ENCODE results near the gene PUSL1. TPM values are rescaled to one million over a fixed set of nuclear protein-coding genes. Genes with fewer than 3 reads are reported as not detected.

The PUSL1 gene
- total and polyA plus RNA-seq, 2 donors (not counting 1 experiment from before 2014, with no cell fraction given): 15.7 to 25.8 TPM

DNA sequence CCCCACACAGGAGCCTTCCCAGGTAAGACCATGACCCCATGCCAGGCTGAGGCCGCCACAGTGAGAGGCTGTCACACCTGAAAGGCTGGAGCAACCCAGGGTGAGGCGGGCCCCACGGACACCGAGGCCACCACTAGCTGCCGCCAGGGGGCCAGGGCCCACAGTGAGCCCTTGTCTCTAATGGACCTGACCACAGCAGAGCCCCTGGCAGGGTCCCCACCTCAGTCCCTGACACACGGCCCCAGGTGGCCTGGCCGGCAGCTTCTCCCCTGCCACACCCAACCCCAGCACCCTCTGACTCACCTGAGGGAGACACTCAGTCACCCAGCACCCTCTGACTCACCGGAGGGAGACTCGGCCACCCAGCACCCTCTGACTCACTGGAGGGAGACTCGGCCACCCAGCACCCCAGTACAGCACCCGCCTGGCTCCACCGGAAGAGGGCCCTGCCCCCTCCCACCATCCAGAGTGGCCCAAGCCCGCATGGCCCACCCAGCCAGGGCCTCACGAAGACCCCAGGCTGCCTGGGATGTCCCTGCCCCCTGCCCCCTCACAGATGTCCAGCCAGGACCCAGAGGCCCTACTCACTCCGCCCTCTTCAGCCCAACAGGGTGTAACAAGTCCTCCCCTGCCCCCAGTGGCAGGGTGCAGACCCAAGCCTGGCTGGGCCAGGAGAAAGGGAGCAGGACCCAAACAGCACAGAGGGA is 36.4 kb downstream of the PUSL1 start:
- ChIA-PET POLR2A (no interaction called here), CTCF (interaction anchor here (0.6 kb wide), 1 partner anchor 337 kb away, joined by 4 read pairs; no protein-coding TSS in a partner anchor)
- no peaks in the 10 kb centered on the region for H3K27me3 ChIP-seq (replicated peaks in 1 of 4; ENCODE audit: control extremely low read depth in 1 of 4, control insufficient read depth in 3 of 4, insufficient read depth in 4 of 4, low read length in 3 of 4)
- peaks cover 34% of the 10 kb centered on the region for H3K79me2 ChIP-seq (ENCODE audit: control insufficient read depth, insufficient read depth, low read length)
- no peak overlapping the region for H3K4me3 ChIP-seq (ENCODE audit: control extremely low read depth in 1 of 5, extremely low read depth in 1 of 5, insufficient read depth in 1 of 5, low read depth in 2 of 5, low read length in 4 of 5)
- peaks cover 41% of the 10 kb centered on the region for H4K20me1 ChIP-seq (ENCODE audit: control insufficient read depth, insufficient read depth, low read length, poor library complexity, severe bottlenecking)
- no peak overlapping the region for H3K27ac ChIP-seq (ENCODE audit: low read length in 2 of 2)
- WGBS (ENCODE audit: insufficient coverage): 83% methylated on average over 14 of the region's 15 CpGs
- no peaks in the 10 kb centered on the region for H3K27me3 Mint-ChIP-seq
- no peak overlapping the region for H3K27ac Mint-ChIP-seq
- DNase-seq: no peak
- intact Hi-C loops (cut with micrococcal nuclease): no loop called here
- peaks cover 6 to 13% of the 10 kb centered on the region in 2 donors for H3K4me1 ChIP-seq (ENCODE audit: control insufficient read depth in 2 of 2, insufficient read depth in 2 of 2, low read length in 2 of 2)
- peaks cover 15% of the 10 kb centered on the region for H3K4me1 Mint-ChIP-seq
- no peak for ATAC-seq (ENCODE audit: low read depth)
- no peak for TF ChIP-seq EZH2 (IDR thresholded peaks at IDR 0.05; ENCODE audit: borderline replicate concordance, insufficient read depth, low read depth, low read length, poor library complexity, severe bottlenecking)
- TF ChIP-seq, protein P1, sequence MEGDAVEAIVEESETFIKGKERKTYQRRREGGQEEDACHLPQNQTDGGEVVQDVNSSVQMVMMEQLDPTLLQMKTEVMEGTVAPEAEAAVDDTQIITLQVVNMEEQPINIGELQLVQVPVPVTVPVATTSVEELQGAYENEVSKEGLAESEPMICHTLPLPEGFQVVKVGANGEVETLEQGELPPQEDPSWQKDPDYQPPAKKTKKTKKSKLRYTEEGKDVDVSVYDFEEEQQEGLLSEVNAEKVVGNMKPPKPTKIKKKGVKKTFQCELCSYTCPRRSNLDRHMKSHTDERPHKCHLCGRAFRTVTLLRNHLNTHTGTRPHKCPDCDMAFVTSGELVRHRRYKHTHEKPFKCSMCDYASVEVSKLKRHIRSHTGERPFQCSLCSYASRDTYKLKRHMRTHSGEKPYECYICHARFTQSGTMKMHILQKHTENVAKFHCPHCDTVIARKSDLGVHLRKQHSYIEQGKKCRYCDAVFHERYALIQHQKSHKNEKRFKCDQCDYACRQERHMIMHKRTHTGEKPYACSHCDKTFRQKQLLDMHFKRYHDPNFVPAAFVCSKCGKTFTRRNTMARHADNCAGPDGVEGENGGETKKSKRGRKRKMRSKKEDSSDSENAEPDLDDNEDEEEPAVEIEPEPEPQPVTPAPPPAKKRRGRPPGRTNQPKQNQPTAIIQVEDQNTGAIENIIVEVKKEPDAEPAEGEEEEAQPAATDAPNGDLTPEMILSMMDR (IDR thresholded peaks at IDR 0.05): no peak
- H2AFZ ChIP-seq (ENCODE audit: insufficient read depth, low read depth, low read length, poor library complexity, severe bottlenecking): no peak overlapping the region
- H3K9ac ChIP-seq (ENCODE audit: low read length): no peak overlapping the region
- peaks cover 0 to 7% (median 0%) of the 10 kb centered on the region in 3 donors for H3K9me3 ChIP-seq (ENCODE audit: control extremely low read depth in 1 of 3, control insufficient read depth in 2 of 3, insufficient read depth in 1 of 3, low read length in 2 of 3)
- no peak overlapping the region for H3K4me2 ChIP-seq (replicated peaks; ENCODE audit: low read depth, low read length, poor library complexity, severe bottlenecking)
- H3K4me3 Mint-ChIP-seq: no peak overlapping the region
- peaks cover 0 to 4% of the 10 kb centered on the region in 2 experiments for H3K36me3 ChIP-seq (replicated peaks in 1 of 2; ENCODE audit: control extremely low read depth in 1 of 2, control insufficient read depth in 1 of 2, extremely low read depth in 1 of 2, insufficient read depth in 2 of 2, low read length in 1 of 2)
- H3K9me3 Mint-ChIP-seq (ENCODE audit: insufficient read depth): no peaks in the 10 kb centered on the region

- ChIA-PET POLR2A (no interaction called here), CTCF (no interaction called here)
- H3K4me3 ChIP-seq (ENCODE audit: control extremely low read depth in 1 of 5, extremely low read depth in 1 of 5, insufficient read depth in 1 of 5, low read depth in 2 of 5, low read length in 4 of 5): no peak overlapping the region
- H2AFZ ChIP-seq (ENCODE audit: insufficient read depth, low read depth, low read length, poor library complexity, severe bottlenecking): no peak overlapping the region
- no peak overlapping the region for H3K9ac ChIP-seq (ENCODE audit: low read length)
- H3K36me3 ChIP-seq (replicated peaks in 1 of 2; ENCODE audit: control extremely low read depth in 1 of 2, control insufficient read depth in 1 of 2, extremely low read depth in 1 of 2, insufficient read depth in 2 of 2, low read length in 1 of 2): peaks cover 0 to under 1% of the 10 kb centered on the region in 2 experiments
- no peak overlapping the region for H3K27ac ChIP-seq (ENCODE audit: low read length in 2 of 2)
- no peak for ATAC-seq (ENCODE audit: low read depth)
- DNase-seq: no peak
- Mint-ChIP-seq H3K9me3 (ENCODE audit: insufficient read depth) (no peaks in the 10 kb centered on the region), H3K4me1 (peaks cover 15% of the 10 kb centered on the region), H3K27me3 (no peaks in the 10 kb centered on the region), H3K4me3 (no peak overlapping the region), H3K27ac (no peak overlapping the region)
- H4K20me1 ChIP-seq (ENCODE audit: control insufficient read depth, insufficient read depth, low read length, poor library complexity, severe bottlenecking): peaks cover 41% of the 10 kb centered on the region
- H3K9me3 ChIP-seq (ENCODE audit: control extremely low read depth in 1 of 3, control insufficient read depth in 2 of 3, insufficient read depth in 1 of 3, low read length in 2 of 3): peaks cover 0 to 7% (median 0%) of the 10 kb centered on the region in 3 donors
- peaks cover 6 to 13% of the 10 kb centered on the region in 2 donors for H3K4me1 ChIP-seq (ENCODE audit: control insufficient read depth in 2 of 2, insufficient read depth in 2 of 2, low read length in 2 of 2)
- TF ChIP-seq, protein P1 (IDR thresholded peaks at IDR 0.05): no peak
- TF ChIP-seq EZH2 (IDR thresholded peaks at IDR 0.05; ENCODE audit: borderline replicate concordance, insufficient read depth, low read depth, low read length, poor library complexity, severe bottlenecking): no peak
- H3K4me2 ChIP-seq (replicated peaks; ENCODE audit: low read depth, low read length, poor library complexity, severe bottlenecking): no peak overlapping the region
- peaks cover 34% of the 10 kb centered on the region for H3K79me2 ChIP-seq (ENCODE audit: control insufficient read depth, insufficient read depth, low read length)
- intact Hi-C loops (cut with micrococcal nuclease): no loop called here
- WGBS (ENCODE audit: insufficient coverage): 95% methylated on average over 16 of the region's 16 CpGs
- no peaks in the 10 kb centered on the region for H3K27me3 ChIP-seq (replicated peaks in 1 of 4; ENCODE audit: control extremely low read depth in 1 of 4, control insufficient read depth in 3 of 4, insufficient read depth in 4 of 4, low read length in 3 of 4)
These were observed 37.0 kb downstream of the PUSL1 start for GRCh38 chr1:1345384-1345783.

All from B cell (primary cell).